Activated effector memory CD4-positive, alpha-beta T cell treated with Interleukin-2 at 50 U/mL for 16 hours (primary cell): ENCODE results near the gene MPHOSPH6.
"Not testable (repeated sequence)": the region's sequence is repeated elsewhere in the genome, so short reads cannot be mapped to it uniquely, and the experiment has no call there.

ENCODE experiments used
- DNase-seq: peaks from one replicate; pipeline ENCODE4 v3.0.0-alpha.2; 2020

Gene MPHOSPH6

DNA sequence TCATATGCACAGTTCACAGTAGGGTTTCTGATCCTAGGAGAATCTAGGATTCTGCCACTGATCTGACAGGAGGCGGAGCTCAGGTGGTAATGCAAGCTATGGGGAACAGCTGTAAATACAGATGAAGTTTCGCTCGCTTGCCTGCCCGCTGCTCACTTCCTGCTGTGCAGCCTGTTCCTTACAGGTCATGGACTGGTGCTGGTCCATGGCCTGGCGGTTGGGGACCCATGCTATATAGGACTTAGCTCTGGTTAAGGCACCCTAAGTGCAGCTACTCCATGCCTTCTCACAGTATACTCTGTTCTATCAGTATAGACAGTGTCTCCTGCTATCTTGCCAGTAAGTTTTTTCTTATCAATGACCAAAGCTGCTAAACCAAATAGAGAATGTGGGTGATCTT, 2.4 kb downstream of the MPHOSPH6 start:
- no peak for DNase-seq

DNA sequence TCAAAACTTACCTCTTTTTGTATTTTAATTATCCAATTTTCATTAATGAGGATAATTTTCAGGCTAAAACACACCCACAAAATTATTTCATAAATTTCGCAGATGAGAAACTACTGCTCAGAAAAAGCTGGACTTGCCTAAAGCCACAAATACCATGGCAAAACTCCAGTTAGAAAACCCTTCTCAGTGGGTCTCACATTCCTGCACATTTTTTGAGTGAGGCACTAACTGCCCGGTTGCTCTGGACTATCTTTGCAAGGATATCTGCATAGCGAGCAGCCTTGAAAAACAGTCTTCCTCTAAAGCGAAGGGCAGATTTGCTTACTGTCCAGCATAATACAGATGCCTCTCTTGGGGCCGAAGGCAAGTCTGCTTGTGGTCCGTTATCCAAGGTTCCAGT, 9.8 kb downstream of the MPHOSPH6 start:
- no peak for DNase-seq

DNA sequence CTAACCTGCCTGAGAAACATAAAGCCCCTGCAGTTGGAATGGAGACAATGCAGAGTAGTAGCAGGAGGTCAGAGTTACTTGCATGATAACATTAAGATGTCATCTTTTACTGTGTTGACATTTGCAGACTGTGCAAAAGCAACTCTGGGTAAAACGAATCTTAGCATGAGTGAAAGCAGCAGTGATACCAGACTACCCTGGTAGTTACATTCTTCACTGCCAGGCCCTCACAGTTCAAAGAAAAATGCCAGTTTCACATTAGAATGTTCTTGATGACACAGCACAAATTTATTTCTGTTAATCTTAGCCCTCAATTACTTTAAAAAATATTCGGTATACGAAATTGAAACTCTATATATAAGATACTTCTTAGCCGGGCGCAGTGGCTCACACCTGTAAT, 12.2 kb downstream of the MPHOSPH6 start:
- DNase-seq: no peak

DNA sequence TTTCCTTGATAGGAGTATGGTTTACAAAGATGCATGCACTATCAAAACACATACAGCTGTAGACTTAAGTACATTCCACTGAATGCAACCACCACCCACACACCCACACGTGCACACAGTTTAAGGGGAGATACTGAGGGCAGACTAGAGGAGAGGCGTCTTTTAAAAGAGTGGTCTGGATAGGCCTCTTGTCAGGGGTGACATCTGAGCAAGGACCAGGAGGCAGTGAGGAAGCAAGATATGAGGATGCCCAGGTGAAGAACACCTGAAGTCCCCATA, 12.6 kb downstream of the MPHOSPH6 start:
- DNase-seq: no peak

DNA sequence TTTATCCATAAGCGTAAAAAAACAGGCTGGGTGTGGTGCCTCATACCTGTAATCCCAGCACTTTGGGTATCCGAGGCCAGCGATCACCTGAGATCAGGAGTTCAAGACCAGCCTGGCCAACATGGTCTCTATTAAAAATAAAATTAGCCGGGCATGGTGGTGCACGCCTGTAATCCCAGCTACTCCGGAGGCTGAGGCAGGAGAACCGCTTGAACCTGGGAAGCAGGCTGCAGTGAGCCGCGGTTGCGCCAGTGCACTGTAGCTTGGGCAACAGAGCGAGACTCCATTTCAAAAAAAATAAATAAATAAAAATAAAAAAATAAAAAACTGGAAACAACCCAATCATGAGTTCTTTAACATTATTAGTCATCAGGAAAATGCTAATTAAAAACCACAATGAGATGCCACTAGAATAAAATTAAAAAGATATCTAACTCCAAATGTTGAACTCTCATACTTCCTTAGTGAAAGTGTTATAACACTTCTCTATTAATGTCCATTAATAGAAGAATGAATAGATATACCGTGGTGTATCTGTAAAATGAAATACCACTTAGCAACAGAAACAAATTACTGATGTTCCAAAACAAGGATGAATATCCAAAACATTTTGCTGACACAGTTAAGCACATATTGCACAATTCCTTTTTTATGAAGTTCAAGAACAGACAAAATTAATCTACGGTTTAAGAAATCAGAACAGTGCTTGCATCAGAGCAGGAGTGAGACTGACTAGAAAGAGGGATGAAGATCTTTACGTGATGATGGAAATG, 13.1 kb downstream of the MPHOSPH6 start:
- DNase-seq: no peak

DNA sequence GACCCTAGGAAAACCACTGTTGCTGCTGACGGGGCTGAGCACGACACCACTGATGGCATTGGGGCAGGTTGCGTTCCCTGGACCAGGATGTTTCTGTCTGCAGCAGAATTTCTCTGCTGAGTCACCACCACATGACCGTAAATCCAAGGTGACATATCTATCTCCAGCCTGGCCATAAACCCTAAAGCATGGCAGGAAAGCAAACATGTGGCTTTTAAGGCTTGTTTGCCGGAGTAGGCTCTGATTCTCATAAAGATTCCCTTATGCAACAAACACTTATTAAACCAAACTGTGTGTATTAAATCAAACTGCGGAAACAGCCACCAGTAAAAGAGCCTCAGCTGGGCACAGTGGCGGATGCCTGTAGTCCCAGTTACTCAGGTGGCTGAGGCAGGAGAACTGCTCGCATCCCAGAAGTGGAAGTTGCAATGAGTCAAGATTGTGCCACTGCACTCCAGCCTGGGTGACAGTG, 17.3 kb downstream of the MPHOSPH6 start:
- DNase-seq: no peak

DNA sequence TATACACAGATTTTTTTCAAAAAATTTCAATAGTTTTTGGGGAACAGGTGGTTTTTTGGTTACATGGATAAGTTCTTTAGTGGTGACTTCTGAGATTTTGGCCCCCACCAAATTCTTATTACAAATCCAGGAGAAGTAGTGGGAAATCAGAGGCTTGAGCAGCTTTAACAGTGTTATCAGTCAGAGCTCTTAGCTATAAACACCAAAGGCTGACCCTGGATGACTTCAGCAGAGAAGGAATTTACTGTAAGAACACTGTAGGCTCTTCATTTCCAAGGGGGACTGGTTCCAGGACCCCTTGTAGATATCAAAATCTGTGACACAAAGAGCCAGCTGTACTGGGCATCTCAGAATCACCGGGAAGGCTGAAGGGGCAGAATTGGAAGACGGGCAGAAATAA, 17.8 kb downstream of the MPHOSPH6 start:
- no peak for DNase-seq

DNA sequence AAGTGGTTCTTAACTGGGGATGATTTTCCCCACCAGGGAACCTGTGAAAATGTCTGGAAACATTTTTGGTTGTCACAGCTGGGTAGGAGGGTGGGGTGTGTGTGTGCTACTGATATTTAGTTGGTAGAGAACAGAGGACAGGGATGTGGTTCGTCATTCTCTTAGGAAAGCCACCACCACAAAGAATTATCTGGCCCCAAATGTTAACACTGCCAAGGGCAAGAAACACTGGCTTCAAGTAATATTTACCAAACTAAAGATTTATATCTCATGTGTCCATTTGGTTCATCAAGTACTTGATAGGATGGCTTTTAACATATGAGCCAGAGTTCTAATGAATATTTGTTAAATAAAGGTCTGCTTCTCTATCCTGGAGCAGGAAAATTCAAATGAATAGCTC, 19.5 kb downstream of the MPHOSPH6 start:
- DNase-seq: no peak

DNA sequence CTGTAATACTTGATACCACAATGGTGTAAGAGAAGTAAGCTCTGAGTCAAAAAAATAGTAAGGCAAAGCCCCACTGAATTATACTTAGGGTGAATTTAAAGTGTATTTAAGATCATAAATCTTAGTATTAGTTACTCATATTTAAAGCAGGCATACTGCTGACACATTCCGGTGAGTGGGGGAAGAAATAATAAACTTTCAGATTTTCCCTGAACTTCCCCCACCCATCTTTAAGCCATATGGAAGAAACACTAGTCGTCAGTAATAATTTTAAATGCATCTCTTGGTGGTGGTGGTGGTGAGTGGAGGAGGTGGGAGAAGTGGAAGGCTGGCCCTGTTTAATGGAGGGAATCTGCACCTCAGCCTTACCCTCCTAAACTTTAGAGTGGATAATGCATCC, 20.5 kb downstream of the MPHOSPH6 start:
- no peak for DNase-seq

DNA sequence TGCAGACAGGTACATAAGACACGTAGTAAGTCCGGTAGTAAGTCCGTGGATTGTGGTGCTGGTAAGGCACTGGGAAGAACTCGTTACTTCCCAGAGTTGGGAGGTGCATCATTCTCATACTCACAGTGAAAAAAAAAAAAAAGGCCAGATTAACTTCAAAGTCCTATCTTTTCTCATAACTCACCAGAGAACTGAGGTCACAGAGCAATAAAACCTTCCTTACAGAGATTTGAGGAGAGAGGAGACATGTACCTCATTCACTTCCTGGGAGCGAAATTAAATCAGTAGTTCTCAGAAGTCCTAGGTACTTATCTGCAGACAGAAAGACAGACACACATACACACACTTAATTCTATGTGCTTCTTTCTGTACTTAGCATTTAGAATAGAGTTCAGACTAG, 22.5 kb downstream of the MPHOSPH6 start:
- DNase-seq: no peak

DNA sequence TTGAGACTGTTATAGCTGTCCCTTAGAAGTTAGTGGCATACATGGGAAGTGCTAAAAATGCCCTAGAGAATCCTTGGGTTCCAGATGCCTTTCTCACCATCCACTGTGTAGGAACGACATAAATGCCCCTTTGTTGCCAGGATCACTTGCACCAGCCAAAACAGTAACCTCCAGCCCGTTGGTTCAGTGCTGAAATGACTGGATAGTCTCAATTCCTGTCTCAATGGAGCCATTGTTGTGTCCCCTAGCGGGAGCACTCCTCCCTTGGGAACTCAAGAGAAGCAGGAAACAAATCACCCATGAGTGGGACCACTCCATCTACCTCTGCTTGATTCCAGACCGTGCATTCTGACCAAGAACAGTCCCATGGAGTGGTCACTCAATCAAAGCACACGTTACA, 23.1 kb downstream of the MPHOSPH6 start:
- DNase-seq: no peak

DNA sequence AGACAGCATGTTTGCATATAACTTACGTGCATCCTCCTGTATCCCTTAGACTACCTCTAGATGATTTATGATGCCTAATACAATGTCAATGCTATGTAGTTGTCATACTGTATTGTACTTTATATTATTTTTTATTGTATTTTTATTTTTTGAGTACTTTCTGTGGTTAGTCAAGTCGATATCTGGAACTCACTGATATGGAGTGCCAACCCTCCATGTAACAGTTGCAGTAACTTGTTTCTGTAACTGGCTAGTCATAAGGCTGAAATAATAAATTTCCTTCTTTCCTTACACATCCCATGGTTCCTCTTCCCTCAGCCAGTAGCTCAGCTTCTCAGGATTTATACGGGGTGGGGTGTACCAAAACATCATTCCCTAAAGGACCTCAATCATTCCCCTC, 23.5 kb downstream of the MPHOSPH6 start:
- no peak for DNase-seq

DNA sequence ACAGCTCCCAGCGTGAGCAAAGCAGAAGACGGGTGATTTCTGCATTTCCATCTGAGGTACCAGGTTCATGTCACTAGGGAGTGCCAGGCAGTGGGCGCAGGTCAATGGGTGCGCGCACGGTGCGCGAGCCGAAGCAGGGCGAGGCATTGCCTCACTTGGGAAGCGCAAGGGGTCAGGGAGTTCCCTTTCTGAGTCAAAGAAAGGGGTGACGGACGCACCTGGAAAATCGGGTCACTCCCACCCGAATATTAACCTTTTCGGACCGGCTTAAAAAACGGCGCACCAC, 30.8 kb downstream of the MPHOSPH6 start:
- not testable (repeated sequence) for DNase-seq

DNA sequence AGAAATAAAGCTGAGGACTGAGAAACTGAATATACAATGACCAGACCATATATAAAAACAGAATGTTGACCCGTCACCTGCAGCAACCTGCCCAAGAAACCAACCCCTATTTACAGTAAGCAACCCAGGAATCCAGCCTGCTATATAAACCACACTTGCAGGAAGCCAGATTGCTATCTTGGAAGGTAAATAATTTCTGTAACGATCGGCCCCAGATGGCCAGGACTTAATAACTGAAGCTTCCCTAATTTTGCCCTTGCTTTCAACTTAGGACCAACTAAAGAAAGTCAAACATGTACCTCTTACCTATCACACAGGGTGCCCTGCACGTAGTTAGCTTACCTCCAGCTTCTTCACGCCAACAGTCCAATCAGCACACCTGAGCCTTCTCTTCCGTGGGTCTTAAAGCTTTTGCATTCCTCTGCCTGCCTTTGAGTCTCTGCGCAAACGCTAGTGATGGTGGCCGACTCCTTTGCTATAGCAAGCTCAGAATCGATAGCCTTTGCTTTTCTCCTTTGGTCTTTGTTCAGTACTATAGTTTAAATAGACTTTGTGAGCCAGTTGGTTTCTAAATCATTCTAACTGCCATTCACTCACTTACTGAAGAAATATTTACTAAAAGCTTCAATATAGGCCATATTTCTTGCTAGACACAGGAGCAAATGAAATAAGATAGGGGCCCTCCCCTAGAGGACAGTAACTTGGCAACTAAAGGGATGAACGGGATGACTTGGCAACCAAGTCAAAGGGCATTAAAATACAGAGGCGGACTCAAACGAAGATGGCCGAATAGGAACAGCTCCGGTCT, 31.3 kb downstream of the MPHOSPH6 start:
- DNase-seq: no peak

DNA sequence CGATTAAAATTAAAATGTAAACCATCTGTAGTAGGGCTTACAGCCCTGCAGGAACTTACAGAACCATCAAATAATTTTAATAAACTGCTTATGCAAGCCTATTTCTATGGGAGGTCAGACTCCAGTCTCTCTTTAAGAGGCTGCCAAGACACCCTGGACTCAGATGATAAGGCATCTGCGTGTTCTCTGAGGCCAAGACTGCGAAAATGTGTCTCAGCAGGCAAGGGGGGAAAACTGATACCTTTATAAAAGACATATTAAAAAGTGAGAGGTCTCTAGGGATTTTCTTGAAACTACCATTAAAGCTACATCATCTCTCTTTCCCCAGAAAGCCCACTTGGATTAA, 32.2 kb downstream of the MPHOSPH6 start:
- no peak for DNase-seq

DNA sequence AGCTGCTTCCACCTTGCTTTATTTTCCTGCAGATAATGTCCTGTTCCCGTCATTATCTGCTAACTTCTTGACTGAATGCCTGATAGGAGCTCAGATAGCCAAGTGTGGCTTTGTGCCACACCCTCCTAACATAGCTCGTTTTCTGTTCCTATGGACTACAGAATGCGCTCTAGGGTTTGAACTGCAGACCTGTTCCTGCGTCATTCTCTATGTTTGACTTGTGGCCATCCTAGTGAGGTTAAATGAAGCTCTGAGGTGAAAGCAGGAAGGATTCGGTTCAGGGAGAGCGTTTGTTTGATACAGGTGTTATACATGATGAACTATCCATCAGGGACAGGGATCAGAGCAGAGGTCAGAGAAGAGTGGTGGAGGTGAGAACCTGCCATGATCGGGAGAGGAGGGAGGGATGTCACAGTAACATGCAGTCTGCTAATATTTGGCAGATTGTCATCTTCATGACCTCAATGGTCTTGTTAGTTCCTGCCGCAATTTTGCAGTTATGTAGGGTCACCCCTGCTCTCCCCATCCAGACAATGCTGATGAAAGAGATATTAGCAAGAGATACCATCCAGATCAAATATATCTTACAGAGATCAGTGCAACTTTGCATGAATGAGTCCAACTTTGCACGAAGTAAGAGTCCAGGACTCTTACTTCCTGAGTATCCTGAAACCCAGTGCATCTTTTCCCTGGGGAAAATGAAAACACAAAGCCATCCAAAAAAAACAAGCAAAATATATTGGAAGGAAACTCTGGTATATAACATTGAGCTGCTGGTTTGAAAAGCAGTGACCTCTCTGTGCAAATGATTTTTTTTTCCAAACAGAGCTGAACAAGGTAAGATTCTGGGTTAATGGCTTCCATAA, 32.8 kb downstream of the MPHOSPH6 start:
- no peak for DNase-seq

DNA sequence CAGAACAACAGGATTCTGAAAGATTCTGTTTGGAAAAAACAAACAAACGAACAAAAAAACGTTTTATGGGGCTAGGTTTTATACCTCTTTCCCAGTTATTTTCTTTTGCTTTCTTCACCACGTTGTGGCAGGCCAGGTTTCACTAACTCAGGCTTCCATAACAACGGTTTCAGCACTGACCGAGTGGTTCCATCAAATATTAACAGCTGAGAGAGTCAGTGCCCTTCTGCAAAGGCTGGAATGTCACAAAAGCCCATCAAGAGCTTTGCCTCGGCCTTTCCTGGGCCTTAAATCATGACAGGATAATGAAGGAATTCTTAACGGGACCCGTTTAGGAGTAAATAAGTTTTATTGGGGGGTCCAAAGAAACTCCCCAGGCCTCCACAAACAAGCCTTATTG, 34.2 kb downstream of the MPHOSPH6 start:
- DNase-seq: no peak

DNA sequence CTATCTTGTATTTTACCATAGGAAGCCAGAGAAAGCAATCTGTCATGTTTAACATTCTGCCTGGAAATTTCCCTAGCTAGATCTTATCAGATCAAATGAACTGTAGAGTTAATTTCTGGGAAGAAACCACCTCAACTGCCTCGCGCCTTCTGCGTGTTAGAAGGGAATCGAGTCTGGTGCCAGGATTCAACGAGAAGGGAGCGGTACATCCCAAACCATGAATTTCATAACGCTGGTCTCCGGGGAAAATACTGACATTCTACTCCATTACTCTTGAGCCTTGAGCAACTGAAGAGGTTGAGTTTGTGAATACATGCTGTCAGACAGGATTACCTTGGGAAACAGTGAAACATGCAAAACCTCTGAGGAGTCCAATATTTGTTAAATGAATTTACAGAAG, 35.2 kb downstream of the MPHOSPH6 start:
- no peak for DNase-seq

DNA sequence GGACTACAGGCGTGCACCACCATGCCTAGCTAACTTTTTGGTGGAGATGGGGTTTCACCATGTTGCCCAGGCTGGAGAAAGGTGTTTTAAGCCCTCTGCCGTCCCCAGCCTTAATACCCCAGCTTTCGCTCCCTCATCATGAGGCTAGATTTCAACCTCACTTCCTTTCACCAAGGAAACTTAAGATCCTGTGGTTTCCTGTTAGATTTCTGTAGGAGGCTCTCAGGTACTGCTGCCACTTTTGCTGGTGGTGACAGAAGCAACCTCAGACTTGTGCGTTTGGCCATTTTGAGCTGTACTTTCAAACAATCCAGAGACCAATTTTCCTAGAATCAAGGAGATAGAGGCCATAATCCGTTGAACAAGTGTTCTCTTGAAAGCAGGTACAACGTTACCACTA, 36.2 kb downstream of the MPHOSPH6 start:
- no peak for DNase-seq

DNA sequence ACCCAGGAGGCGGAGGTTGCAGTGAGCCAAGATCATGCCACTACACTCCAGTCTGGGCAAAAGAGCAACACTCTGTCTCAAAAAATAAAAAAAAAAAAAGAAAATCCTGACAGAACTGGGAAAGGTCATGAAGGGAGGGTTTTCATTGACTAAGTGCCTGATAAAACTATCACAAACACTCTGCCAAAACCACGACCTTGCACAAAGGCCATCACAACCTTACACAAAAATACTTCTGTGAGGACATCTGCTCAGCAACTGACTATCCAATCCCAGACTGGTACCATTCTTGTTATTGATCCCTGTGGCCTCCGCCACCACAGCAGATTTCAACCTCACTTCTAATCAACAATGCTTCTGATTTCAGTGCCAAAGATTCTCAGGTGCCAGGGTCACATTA, 40.1 kb downstream of the MPHOSPH6 start:
- no peak for DNase-seq

DNA sequence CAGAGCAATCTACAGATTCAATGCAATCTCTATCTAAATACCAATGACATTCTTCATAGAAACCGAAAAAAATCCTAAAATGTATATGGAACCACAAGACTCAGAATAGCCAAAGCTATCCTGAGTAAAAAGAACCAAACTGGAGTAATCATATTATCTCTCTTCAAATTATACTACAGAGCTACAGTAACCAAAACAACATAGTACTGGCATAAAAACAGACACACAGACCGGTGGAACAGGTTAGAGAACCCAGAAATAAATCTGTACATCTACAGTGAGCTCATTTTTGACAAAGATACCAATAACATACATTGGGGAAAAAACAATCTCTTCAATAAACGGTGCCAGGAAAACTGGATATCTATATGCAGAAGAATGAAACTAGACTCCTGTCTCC, 45.4 kb downstream of the MPHOSPH6 start:
- DNase-seq: no peak

DNA sequence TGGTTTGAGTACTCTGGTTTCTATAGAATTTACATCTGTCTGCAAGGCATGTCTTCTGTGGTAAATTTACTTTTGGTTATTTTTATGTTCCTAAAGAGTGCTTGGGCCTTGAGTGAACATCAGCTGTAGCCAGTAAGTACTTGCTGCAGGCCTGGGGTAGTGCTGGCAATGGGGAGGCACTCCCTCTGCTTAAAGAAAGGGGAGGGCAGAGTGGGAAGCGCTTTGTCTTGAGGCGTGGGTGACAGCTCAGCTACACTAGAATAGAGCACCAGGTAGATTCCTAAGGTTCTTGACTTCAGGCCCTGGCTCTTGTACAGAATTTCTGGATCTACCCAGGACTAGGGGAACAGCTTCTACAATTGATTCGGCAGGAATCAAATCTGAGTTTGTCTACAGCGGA, 50.6 kb downstream of the MPHOSPH6 start:
- DNase-seq: no peak

DNA sequence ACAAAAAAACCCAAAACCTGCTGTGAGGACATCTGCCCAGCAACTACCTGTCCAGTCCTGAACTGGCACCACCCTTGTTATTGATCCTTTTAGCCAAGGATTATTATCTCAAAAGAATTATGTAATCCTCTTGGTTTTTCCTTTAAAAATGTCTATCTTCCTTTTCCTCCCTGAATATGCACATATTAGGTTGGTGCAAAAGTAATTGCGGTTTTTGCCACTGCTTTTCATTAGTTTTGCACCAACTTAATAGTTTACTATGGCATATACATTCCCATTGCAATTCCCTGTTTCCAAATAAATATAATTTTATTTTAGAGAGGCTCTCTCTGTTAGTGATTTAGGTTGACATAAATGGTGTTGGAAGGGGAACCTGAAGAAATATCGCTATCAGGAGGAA, 51.3 kb downstream of the MPHOSPH6 start:
- no peak for DNase-seq

DNA sequence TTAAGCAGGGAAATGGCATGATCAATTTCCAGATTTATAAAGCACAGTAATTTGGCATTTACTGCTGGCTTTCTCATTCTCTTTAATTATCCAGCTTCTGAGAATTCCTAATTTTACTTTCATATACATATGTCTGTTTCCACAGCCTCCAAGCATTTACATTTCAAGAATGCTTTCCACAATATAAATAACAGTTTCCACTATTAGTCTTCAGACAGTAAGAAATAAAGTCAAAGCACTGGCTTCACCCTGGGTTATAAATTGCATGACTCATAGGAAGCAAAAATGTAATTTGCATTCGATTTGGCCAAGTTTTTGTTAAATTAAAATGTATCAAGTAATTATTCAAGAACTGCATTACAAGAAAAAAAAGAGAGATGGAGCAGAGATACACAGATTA, 53.5 kb downstream of the MPHOSPH6 start:
- DNase-seq: no peak
